ENCODE results near the gene CRYGD. TPM values are rescaled to one million over a fixed set of nuclear protein-coding genes. Genes with fewer than 3 reads are reported as not detected.

The CRYGD gene
- total RNA-seq, 2 experiments from 2014 or later, result not detected

GRCh38 chr2:208097801-208098200 is 26.5 kb downstream of the CRYGD start:
- ATAC-seq (no peak), DNase-seq (no peak)
- Mint-ChIP-seq H3K27ac (no peak overlapping the region), H3K27me3 (ENCODE audit: low read depth) (peaks cover 2% of the 10 kb centered on the region), H3K4me1 (ENCODE audit: low read depth) (peaks cover 11% of the 10 kb centered on the region), H3K36me3 (ENCODE audit: low read depth) (no peaks in the 10 kb centered on the region), H3K9me3 (ENCODE audit: insufficient read depth) (no peaks in the 10 kb centered on the region), H3K4me3 (no peak overlapping the region)
- ChIA-PET POLR2A (no interaction called here), CTCF (interaction anchor here (1.0 kb wide), 1 partner anchor 57 kb away, joined by 3 read pairs; no protein-coding TSS in a partner anchor)

- no peaks in the 10 kb centered on the region for H3K36me3 Mint-ChIP-seq (ENCODE audit: low read depth)
- no peak overlapping the region for H3K27ac Mint-ChIP-seq
- peaks cover 2% of the 10 kb centered on the region for H3K27me3 Mint-ChIP-seq (ENCODE audit: low read depth)
- H3K9me3 Mint-ChIP-seq (ENCODE audit: insufficient read depth), result no peaks in the 10 kb centered on the region
- DNase-seq (no peak), ATAC-seq (no peak)
- H3K4me1 Mint-ChIP-seq (ENCODE audit: low read depth), result peaks cover 11% of the 10 kb centered on the region
- ChIA-PET CTCF (interaction anchor here (1.0 kb wide), 1 partner anchor 57 kb away, joined by 3 read pairs; no protein-coding TSS in a partner anchor), POLR2A (no interaction called here)
- H3K4me3 Mint-ChIP-seq, result no peak overlapping the region
Observed at GRCh38 chr2:208097313-208097712, 27.0 kb downstream of the CRYGD start.

GRCh38 chr2:208096080-208096479 is 28.2 kb downstream of the CRYGD start:
- Mint-ChIP-seq H3K4me1 (ENCODE audit: low read depth) (peaks cover 5% of the 10 kb centered on the region), H3K27ac (no peak overlapping the region), H3K4me3 (no peak overlapping the region), H3K36me3 (ENCODE audit: low read depth) (no peaks in the 10 kb centered on the region), H3K27me3 (ENCODE audit: low read depth) (peaks cover 3% of the 10 kb centered on the region), H3K9me3 (ENCODE audit: insufficient read depth) (no peaks in the 10 kb centered on the region)
- POLR2A ChIA-PET, result no interaction called here
- CTCF ChIA-PET, result no interaction called here
- DNase-seq (no peak), ATAC-seq (no peak)

GRCh38 chr2:208093128-208093527 is 31.2 kb downstream of the CRYGD start:
- ATAC-seq (no peak), DNase-seq (no peak)
- H3K27me3 Mint-ChIP-seq (ENCODE audit: low read depth), result peaks cover 3% of the 10 kb centered on the region
- POLR2A ChIA-PET, result no interaction called here
- H3K9me3 Mint-ChIP-seq (ENCODE audit: insufficient read depth), result peaks cover 4% of the 10 kb centered on the region
- H3K4me3 Mint-ChIP-seq, result no peak overlapping the region
- no peak overlapping the region for H3K27ac Mint-ChIP-seq
- CTCF ChIA-PET, result interaction anchor here (1.2 kb wide), 1 partner anchor 53 kb away, joined by 3 read pairs; no protein-coding TSS in a partner anchor
- no peaks in the 10 kb centered on the region for H3K4me1 Mint-ChIP-seq (ENCODE audit: low read depth)
- no peaks in the 10 kb centered on the region for H3K36me3 Mint-ChIP-seq (ENCODE audit: low read depth)

- ChIA-PET CTCF (interaction anchor here (1.2 kb wide), 1 partner anchor 52 kb away, joined by 3 read pairs; no protein-coding TSS in a partner anchor), POLR2A (no interaction called here)
- H3K4me3 Mint-ChIP-seq, result no peak overlapping the region
- ATAC-seq (no peak), DNase-seq (no peak)
- H3K27ac Mint-ChIP-seq, result no peak overlapping the region
- H3K4me1 Mint-ChIP-seq (ENCODE audit: low read depth), result no peaks in the 10 kb centered on the region
- H3K36me3 Mint-ChIP-seq (ENCODE audit: low read depth), result no peaks in the 10 kb centered on the region
- H3K9me3 Mint-ChIP-seq (ENCODE audit: insufficient read depth), result peaks cover 4% of the 10 kb centered on the region
- H3K27me3 Mint-ChIP-seq (ENCODE audit: low read depth), result peaks cover 3% of the 10 kb centered on the region
Observed at GRCh38 chr2:208092093-208092832, 32.1 kb downstream of the CRYGD start.

GRCh38 chr2:208090420-208090819 is 33.9 kb downstream of the CRYGD start:
- peaks cover 11% of the 10 kb centered on the region for H3K27me3 Mint-ChIP-seq (ENCODE audit: low read depth)
- no peak overlapping the region for H3K4me3 Mint-ChIP-seq
- H3K9me3 Mint-ChIP-seq (ENCODE audit: insufficient read depth), result peaks cover 4% of the 10 kb centered on the region
- ChIA-PET POLR2A (no interaction called here), CTCF (no interaction called here)
- H3K27ac Mint-ChIP-seq, result no peak overlapping the region
- no peaks in the 10 kb centered on the region for H3K36me3 Mint-ChIP-seq (ENCODE audit: low read depth)
- ATAC-seq (no peak), DNase-seq (no peak)
- no peaks in the 10 kb centered on the region for H3K4me1 Mint-ChIP-seq (ENCODE audit: low read depth)

GRCh38 chr2:208086029-208086428 is 38.3 kb downstream of the CRYGD start:
- DNase-seq, result no peak
- H3K4me3 Mint-ChIP-seq, result no peak overlapping the region
- ChIA-PET CTCF (interaction anchor here (0.6 kb wide), 1 partner anchor 72 kb away, joined by 3 read pairs; no protein-coding TSS in a partner anchor), POLR2A (no interaction called here)
- H3K4me1 Mint-ChIP-seq (ENCODE audit: low read depth), result no peaks in the 10 kb centered on the region
- H3K9me3 Mint-ChIP-seq (ENCODE audit: insufficient read depth), result peaks cover 4% of the 10 kb centered on the region
- peaks cover 20% of the 10 kb centered on the region for H3K27me3 Mint-ChIP-seq (ENCODE audit: low read depth)
- no peaks in the 10 kb centered on the region for H3K36me3 Mint-ChIP-seq (ENCODE audit: low read depth)
- no peak overlapping the region for H3K27ac Mint-ChIP-seq
- no peak for ATAC-seq

- H3K27ac Mint-ChIP-seq, result no peak overlapping the region
- no peaks in the 10 kb centered on the region for H3K36me3 Mint-ChIP-seq (ENCODE audit: low read depth)
- H3K9me3 Mint-ChIP-seq (ENCODE audit: insufficient read depth), result no peaks in the 10 kb centered on the region
- peaks cover 26% of the 10 kb centered on the region for H3K27me3 Mint-ChIP-seq (ENCODE audit: low read depth)
- CTCF ChIA-PET, result interaction anchor here (1.6 kb wide), 1 partner anchor 12 kb away, joined by 4 read pairs; no protein-coding TSS in a partner anchor
- no peaks in the 10 kb centered on the region for H3K4me1 Mint-ChIP-seq (ENCODE audit: low read depth)
- ATAC-seq (no peak), DNase-seq (no peak)
- H3K4me3 Mint-ChIP-seq, result no peak overlapping the region
- POLR2A ChIA-PET, result no interaction called here
Observed at GRCh38 chr2:208083807-208084206, 40.5 kb downstream of the CRYGD start.

- Mint-ChIP-seq H3K27ac (no peak overlapping the region), H3K36me3 (ENCODE audit: low read depth) (no peaks in the 10 kb centered on the region), H3K9me3 (ENCODE audit: insufficient read depth) (no peaks in the 10 kb centered on the region), H3K27me3 (ENCODE audit: low read depth) (peaks cover 12% of the 10 kb centered on the region), H3K4me3 (no peak overlapping the region), H3K4me1 (ENCODE audit: low read depth) (no peaks in the 10 kb centered on the region)
- no peak for ATAC-seq
- CTCF ChIA-PET, result no interaction called here
- POLR2A ChIA-PET, result no interaction called here
- no peak for DNase-seq
Observed at GRCh38 chr2:208077276-208077675, 47.0 kb downstream of the CRYGD start.

GRCh38 chr2:208074610-208075356 is 49.5 kb downstream of the CRYGD start:
- DNase-seq (no peak), ATAC-seq (no peak)
- no peak overlapping the region for H3K4me3 Mint-ChIP-seq
- no peaks in the 10 kb centered on the region for H3K9me3 Mint-ChIP-seq (ENCODE audit: insufficient read depth)
- ChIA-PET POLR2A (no interaction called here), CTCF (interaction anchor here (1.3 kb wide), 1 partner anchor 34 kb away, joined by 4 read pairs; no protein-coding TSS in a partner anchor)
- peaks cover 9% of the 10 kb centered on the region for H3K27me3 Mint-ChIP-seq (ENCODE audit: low read depth)
- H3K36me3 Mint-ChIP-seq (ENCODE audit: low read depth), result no peaks in the 10 kb centered on the region
- H3K4me1 Mint-ChIP-seq (ENCODE audit: low read depth), result no peaks in the 10 kb centered on the region
- no peak overlapping the region for H3K27ac Mint-ChIP-seq

GRCh38 chr2:208072250-208072892 is 52.0 kb downstream of the CRYGD start:
- Mint-ChIP-seq H3K9me3 (ENCODE audit: insufficient read depth) (no peaks in the 10 kb centered on the region), H3K4me1 (ENCODE audit: low read depth) (no peaks in the 10 kb centered on the region), H3K4me3 (no peak overlapping the region), H3K27ac (no peak overlapping the region), H3K36me3 (ENCODE audit: low read depth) (no peaks in the 10 kb centered on the region), H3K27me3 (ENCODE audit: low read depth) (peaks cover 2% of the 10 kb centered on the region)
- POLR2A ChIA-PET, result no interaction called here
- CTCF ChIA-PET, result interaction anchor here (0.9 to 2.8 kb wide), 11 partner anchors 11 to 638 kb away, joined by 3 to 17 read pairs (median 3); no protein-coding TSS in a partner anchor
- ATAC-seq, result peak; percentile 73
- DNase-seq, result peak; percentile 71

All from activated CD8-positive, alpha-beta T cell treated with anti-CD3 and anti-CD28 coated beads, Interleukin-2, amount 10 ng/mL, durations not matched to agents 7 days and 5 days (primary cell).